HEK293 (cell line): ENCODE results near the gene COMMD4.

Experiments
- CTCF ChIP-seq: fragments of 450-650 bp; formaldehyde crosslinking; IDR thresholded peaks from 2 replicates; pipeline ENCODE4 v1.5.1; 2016; ENCODE audit warnings: missing biosample characterization, missing genetic modification characterization
- HOXD13 ChIP-seq: sonication (generic); formaldehyde crosslinking; IDR thresholded peaks from 2 replicates; pipeline ENCODE4 v1.8.0; 2022; ENCODE audit warnings: missing genetic modification reagents, borderline replicate concordance
- OVOL3 ChIP-seq: fragments of 450-650 bp; formaldehyde crosslinking; IDR thresholded peaks from 2 replicates; pipeline ENCODE4 v1.5.1; 2016; ENCODE audit warnings: missing biosample characterization, missing genetic modification characterization
- RBAK ChIP-seq: fragments of 450-650 bp; formaldehyde crosslinking; IDR thresholded peaks from 2 replicates; pipeline ENCODE4 v1.5.1; 2016; ENCODE audit warnings: missing biosample characterization, missing genetic modification characterization
- SCRT2 ChIP-seq: fragments of 450-650 bp; formaldehyde crosslinking; IDR thresholded peaks from 2 replicates; pipeline ENCODE4 v1.5.1; 2016; ENCODE audit warnings: missing biosample characterization, missing genetic modification characterization
- YY1 ChIP-seq: fragments of 450-650 bp; formaldehyde crosslinking; IDR thresholded peaks from 2 replicates; pipeline ENCODE4 v1.5.1; 2018; ENCODE audit warnings: missing biosample characterization, missing genetic modification characterization
- YY2 ChIP-seq: fragments of 450-650 bp; formaldehyde crosslinking; IDR thresholded peaks from 2 replicates; pipeline ENCODE4 v1.5.1; 2016; ENCODE audit warnings: missing biosample characterization, missing genetic modification characterization
- ZBTB1 ChIP-seq: fragments of 450-650 bp; formaldehyde crosslinking; IDR thresholded peaks from 2 replicates; pipeline ENCODE4 v1.5.1; 2016; ENCODE audit warnings: missing biosample characterization, missing genetic modification characterization
- ZBTB6 ChIP-seq: fragments of 450-650 bp; formaldehyde crosslinking; IDR thresholded peaks from 2 replicates; pipeline ENCODE4 v1.5.1; 2017; ENCODE audit warnings: missing biosample characterization, missing genetic modification characterization
- ZNF114 ChIP-seq: fragments of 450-650 bp; formaldehyde crosslinking; IDR thresholded peaks from 2 replicates; pipeline ENCODE4 v1.5.0; 2017; ENCODE audit warnings: missing biosample characterization, missing genetic modification characterization
- ZNF133 ChIP-seq: fragments of 450-650 bp; formaldehyde crosslinking; IDR thresholded peaks from 2 replicates; pipeline ENCODE4 v1.5.1; 2016; ENCODE audit warnings: missing biosample characterization, missing genetic modification characterization
- ZNF138 ChIP-seq: fragments of 450-650 bp; formaldehyde crosslinking; IDR thresholded peaks from 2 replicates; pipeline ENCODE4 v1.5.1; 2016; ENCODE audit warnings: missing biosample characterization, missing genetic modification characterization, borderline replicate concordance
- ZNF202 ChIP-seq: fragments of 450-650 bp; formaldehyde crosslinking; IDR thresholded peaks from 2 replicates; pipeline ENCODE4 v1.5.1; 2016; ENCODE audit warnings: missing biosample characterization, missing genetic modification characterization, borderline replicate concordance
- ZNF211 ChIP-seq: fragments of 450-650 bp; formaldehyde crosslinking; IDR thresholded peaks from 2 replicates; pipeline ENCODE4 v1.5.1; 2016; ENCODE audit warnings: low read depth, missing biosample characterization, missing genetic modification characterization
- ZNF280C ChIP-seq: fragments of 450-650 bp; formaldehyde crosslinking; IDR thresholded peaks from 2 replicates; pipeline ENCODE4 v1.5.1; 2016; ENCODE audit warnings: missing biosample characterization, missing genetic modification characterization
- ZNF335 ChIP-seq: fragments of 450-650 bp; formaldehyde crosslinking; conservative IDR thresholded peaks from 2 replicates; pipeline ENCODE4 v1.5.1; 2016; ENCODE audit warnings: missing biosample characterization, missing genetic modification characterization
- ZNF366 ChIP-seq: fragments of 450-650 bp; formaldehyde crosslinking; conservative IDR thresholded peaks from 2 replicates; pipeline ENCODE4 v1.5.1; 2016; ENCODE audit warnings: missing biosample characterization, missing genetic modification characterization
- ZNF449 ChIP-seq: fragments of 450-650 bp; formaldehyde crosslinking; IDR thresholded peaks from 2 replicates; pipeline ENCODE4 v1.5.1; 2017; ENCODE audit warnings: missing biosample characterization, mild to moderate bottlenecking, missing genetic modification characterization, moderate library complexity
- ZNF48 ChIP-seq: fragments of 450-650 bp; formaldehyde crosslinking; IDR thresholded peaks from 2 replicates; pipeline ENCODE4 v1.5.1; 2016; ENCODE audit warnings: missing biosample characterization, missing genetic modification characterization
- ZNF510 ChIP-seq: fragments of 450-650 bp; formaldehyde crosslinking; IDR thresholded peaks from 2 replicates; pipeline ENCODE4 v1.5.1; 2018; ENCODE audit warnings: mild to moderate bottlenecking, missing genetic modification characterization, missing biosample characterization; ENCODE audit not compliant: insufficient replicate concordance
- ZNF518A ChIP-seq: fragments of 450-650 bp; formaldehyde crosslinking; conservative IDR thresholded peaks from 2 replicates; pipeline ENCODE4 v1.5.1; 2016; ENCODE audit warnings: low read depth, missing biosample characterization, missing genetic modification characterization
- ZNF544 ChIP-seq: fragments of 450-650 bp; formaldehyde crosslinking; IDR thresholded peaks from 2 replicates; pipeline ENCODE4 v1.5.0; 2017; ENCODE audit warnings: missing biosample characterization, missing genetic modification characterization
- ZNF571 ChIP-seq: fragments of 450-650 bp; formaldehyde crosslinking; IDR thresholded peaks from 2 replicates; pipeline ENCODE4 v1.5.0; 2017; ENCODE audit warnings: missing biosample characterization, missing genetic modification characterization
- ZNF791 ChIP-seq: fragments of 450-650 bp; formaldehyde crosslinking; IDR thresholded peaks from 2 replicates; pipeline ENCODE4 v1.5.1; 2016; ENCODE audit warnings: missing biosample characterization, missing genetic modification characterization
- ZSCAN4 ChIP-seq: fragments of 450-650 bp; formaldehyde crosslinking; IDR thresholded peaks from 2 replicates; pipeline ENCODE4 v1.5.1; 2017; ENCODE audit warnings: missing biosample characterization, missing genetic modification characterization

COMMD4 gene

GRCh38 chr15:75335705-75336355 lies at the start of gene COMMD4 (continued):
- 0 out of 2 replicates have a peak, but pooled peaks have one; percentile 50 for TF ChIP-seq ZNF518A (tag by site-specific recombination)
- TF ChIP-seq SCRT2 = no peak
- TF ChIP-seq ZBTB6 (tag by site-specific recombination) = no peak
- TF ChIP-seq ZNF449 (tag by site-specific recombination) = peak; percentile 76
- TF ChIP-seq ZSCAN4 (tag by site-specific recombination) = peak; percentile 45; the same call in 1 of the 2 replicates
- TF ChIP-seq ZNF280C (tag by site-specific recombination) = no peak
- TF ChIP-seq ZNF366 = peak; percentile 20; the same call in 1 of the 2 replicates
- no peak for TF ChIP-seq ZNF114 (tag by site-specific recombination)
- TF ChIP-seq ZNF211 (tag by site-specific recombination) = no peak
- no peak for TF ChIP-seq ZNF791 (tag by site-specific recombination)
- no peak for TF ChIP-seq ZNF544 (tag by site-specific recombination)
- TF ChIP-seq ZBTB1 (tag by site-specific recombination) = 0 out of 2 replicates have a peak, but pooled peaks have one; percentile 31
- TF ChIP-seq ZNF133 (tag by site-specific recombination) = no peak
- TF ChIP-seq OVOL3 = peak; percentile 98
- TF ChIP-seq YY2 (tag by site-specific recombination) = peak; percentile 51; the same call in 1 of the 2 replicates
- TF ChIP-seq ZNF571 (tag by site-specific recombination) = no peak
- TF ChIP-seq ZNF48 (tag by site-specific recombination) = no peak
- peak; percentile 84 for TF ChIP-seq ZNF335 (tag by site-specific recombination)
- no peak for TF ChIP-seq ZNF510 (tag by site-specific recombination)
- peak; percentile 78; the same call in 1 of the 2 replicates for TF ChIP-seq CTCF (tag by site-specific recombination)
- no peak for TF ChIP-seq ZNF202
- 0 out of 2 replicates have a peak, but pooled peaks have one; percentile 24 for TF ChIP-seq YY1 (tag by site-specific recombination)
- no peak for TF ChIP-seq HOXD13 (CRISPR knock-in tag)
- no peak for TF ChIP-seq ZNF138
- TF ChIP-seq RBAK (tag by site-specific recombination) = no peak
